IPS-18c (cell line): ENCODE data around the gene CCNB1IP1.
"Not testable (repeated sequence)": the region's sequence is repeated elsewhere in the genome, so short reads cannot be mapped to it uniquely, and the experiment has no call there.

Experiments
- H3K4me3 ChIP-seq: 2 replicates; pipeline ENCODE4 v1.7.0; 2013; ENCODE audit warnings: low read depth, mild to moderate bottlenecking, low read length, moderate library complexity; ENCODE audit not compliant: insufficient read depth
- H3K9me3 ChIP-seq: one replicate; pipeline ENCODE4 v1.6.1; 2013; ENCODE audit warnings: mild to moderate bottlenecking, low read length, moderate library complexity; ENCODE audit not compliant: control insufficient read depth, insufficient read depth

CCNB1IP1 gene

DNA sequence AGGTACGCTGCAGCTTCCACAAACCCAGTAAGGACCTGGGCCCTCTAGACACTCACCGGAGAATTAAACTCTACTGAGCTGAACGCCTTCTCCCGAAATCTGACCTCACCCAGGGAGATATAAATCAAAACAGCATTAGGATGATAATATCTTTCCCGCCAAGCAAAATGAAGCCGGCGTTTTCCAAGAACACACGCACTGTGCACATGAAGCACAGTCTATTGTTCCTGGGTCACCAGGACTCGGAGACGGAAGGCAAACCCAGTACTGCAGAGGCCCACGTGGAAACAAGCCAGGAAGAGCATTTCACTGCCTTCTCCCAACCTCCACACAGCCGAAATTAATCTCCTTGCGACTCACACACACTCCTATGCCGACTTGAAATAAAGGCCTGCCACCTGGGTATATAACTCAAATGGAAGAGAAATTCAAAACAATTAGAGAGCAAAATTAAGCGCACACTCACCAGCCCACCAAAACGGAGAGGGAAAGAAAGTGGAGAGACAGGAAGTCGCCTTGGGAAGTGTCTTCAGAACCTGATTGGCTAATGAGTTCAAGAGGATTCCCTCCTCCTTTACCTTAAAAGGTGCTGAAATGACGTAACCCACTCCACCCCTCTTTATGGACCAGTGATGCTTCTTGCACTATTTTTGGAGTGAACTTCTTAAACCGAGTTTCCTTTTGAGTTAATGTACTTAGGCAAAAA lies at the start of gene CCNB1IP1:
CCNB1IP1 (minus strand) TSS at position 492 of the 706 bp plus-strand sequence. CDS start 16,756 bp downstream, outside the sequence.
- Histone ChIP-seq H3K4me3 (peak within 1 kb of the TSS; percentile 82), H3K9me3 (no peaks in the 10 kb centered on the region)

- Histone ChIP-seq H3K9me3 (no peaks in the 10 kb centered on the region), H3K4me3 (no peak overlapping the region)
These were observed 49.4 kb upstream of the CCNB1IP1 start for GRCh38 chr14:20382526-20382925.

DNA sequence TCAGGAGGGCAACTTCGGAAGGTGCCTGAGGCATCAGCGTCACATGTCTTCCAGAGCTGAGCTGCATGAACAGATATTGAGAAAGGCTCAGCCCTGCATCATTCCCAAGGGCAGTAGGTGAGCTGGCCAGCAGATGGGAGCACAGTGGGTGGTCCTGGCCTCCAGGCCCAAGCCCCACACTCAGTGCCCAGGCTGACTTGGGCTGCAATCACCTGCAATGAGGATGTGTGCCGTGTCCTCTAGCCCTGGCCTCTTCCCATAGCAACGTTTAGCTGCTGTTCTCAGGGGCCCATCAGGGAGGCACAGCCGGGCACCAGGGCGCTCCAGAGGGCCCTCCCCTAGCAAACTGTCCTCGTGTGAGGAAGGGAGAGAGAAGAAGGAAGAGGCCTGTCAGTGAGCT lies 48.3 kb upstream of the CCNB1IP1 start:
- Histone ChIP-seq H3K9me3 (no peaks in the 10 kb centered on the region), H3K4me3 (no peak overlapping the region)

DNA sequence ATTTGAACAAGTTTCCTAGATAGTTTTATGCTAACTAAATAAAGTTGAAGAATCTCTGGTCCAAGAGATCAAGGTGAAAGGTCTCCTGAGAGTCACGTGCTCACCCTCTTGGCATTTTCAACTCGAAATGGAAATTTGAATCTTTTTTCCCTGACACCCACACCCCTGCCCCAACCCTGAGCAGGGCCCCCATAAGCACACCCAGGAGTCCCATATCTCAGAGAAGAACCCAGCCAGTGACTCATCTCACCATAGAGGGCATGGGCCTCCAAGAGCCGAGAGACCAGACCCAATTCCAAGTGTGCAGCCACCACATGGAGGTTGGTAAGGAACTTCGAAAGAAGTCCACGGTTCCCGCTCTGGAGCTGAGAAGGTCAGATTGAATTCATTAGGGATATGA lies 47.6 kb upstream of the CCNB1IP1 start:
- H3K9me3 ChIP-seq, result no peaks in the 10 kb centered on the region
- no peak overlapping the region for H3K4me3 ChIP-seq

DNA sequence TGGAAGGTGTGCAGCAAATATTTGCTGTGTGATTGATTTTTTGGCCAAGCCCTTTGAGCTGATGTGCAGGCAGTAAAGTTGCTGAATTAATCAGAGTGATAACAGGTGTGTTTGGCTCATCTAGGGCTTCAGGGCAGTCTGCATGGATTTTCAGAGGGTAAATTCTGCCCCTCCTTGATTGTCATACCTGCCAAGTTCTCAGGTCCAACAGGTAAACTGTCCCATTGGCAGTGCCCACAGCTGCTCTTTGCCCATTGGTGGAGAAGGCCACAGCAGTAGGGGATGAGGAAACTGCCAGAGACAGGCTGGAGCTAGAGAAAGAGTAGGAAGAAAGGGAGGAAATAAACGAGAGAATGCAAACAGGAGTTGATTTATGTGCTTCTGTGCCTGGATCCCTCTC lies 46.7 kb upstream of the CCNB1IP1 start:
- no peak overlapping the region for H3K4me3 ChIP-seq
- no peaks in the 10 kb centered on the region for H3K9me3 ChIP-seq

GRCh38 chr14:20377171-20377570 lies 44.1 kb upstream of the CCNB1IP1 start:
- Histone ChIP-seq H3K4me3 (no peak overlapping the region), H3K9me3 (no peaks in the 10 kb centered on the region)

GRCh38 chr14:20376071-20376588 lies 43.1 kb upstream of the CCNB1IP1 start:
- Histone ChIP-seq H3K9me3 (no peaks in the 10 kb centered on the region), H3K4me3 (no peak overlapping the region)

DNA sequence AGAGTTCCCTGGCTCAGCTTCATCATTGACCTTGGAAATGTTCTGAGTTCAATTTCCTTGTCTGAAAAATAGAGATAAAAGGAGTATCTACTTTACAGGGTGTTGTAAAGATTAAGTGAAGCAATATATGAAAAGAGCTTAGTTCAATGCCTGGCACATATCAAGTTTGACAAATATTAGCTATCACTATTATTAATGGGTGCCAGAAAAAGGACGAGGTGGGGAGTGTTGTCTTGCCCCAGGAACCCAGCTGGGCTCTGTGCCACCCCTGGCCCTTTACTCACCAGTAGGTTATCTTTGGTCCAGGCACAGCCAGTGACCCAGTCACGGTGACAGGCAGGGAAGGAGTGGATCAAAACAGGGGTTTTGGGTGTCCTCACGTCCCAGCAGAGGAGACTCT lies 42.4 kb upstream of the CCNB1IP1 start:
- H3K4me3 ChIP-seq, result no peak overlapping the region
- H3K9me3 ChIP-seq, result no peaks in the 10 kb centered on the region

GRCh38 chr14:20372796-20373195 lies 39.7 kb upstream of the CCNB1IP1 start:
- H3K4me3 ChIP-seq, result no peak overlapping the region

GRCh38 chr14:20365928-20366327 lies 32.8 kb upstream of the CCNB1IP1 start:
- no peaks in the 10 kb centered on the region for H3K9me3 ChIP-seq
- no peak overlapping the region for H3K4me3 ChIP-seq

More at GRCh38 chr14:20372796-20373195, 39.7 kb upstream of the CCNB1IP1 start:
- H3K9me3 ChIP-seq, result no peaks in the 10 kb centered on the region

DNA sequence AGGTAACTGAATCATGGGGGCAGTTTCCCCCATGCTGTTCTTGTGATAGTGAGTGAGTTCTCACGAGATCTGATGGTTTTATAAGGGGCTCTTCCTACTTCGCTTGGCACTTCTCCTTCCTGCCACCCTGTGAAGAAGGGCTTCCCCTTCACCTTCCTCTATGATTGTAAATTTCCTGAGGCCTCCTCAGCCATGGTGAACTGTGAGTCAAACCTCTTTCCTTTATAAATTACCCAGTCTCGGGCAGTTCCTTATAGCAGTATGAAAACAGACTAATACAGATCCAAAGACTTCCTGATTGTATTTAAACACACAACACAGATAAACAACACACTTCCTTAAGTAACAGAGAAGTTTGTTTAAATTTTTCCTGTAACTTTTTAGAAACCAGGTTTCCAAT lies 25.4 kb upstream of the CCNB1IP1 start:
- H3K9me3 ChIP-seq, H3K4me3 ChIP-seq: not testable (repeated sequence)

DNA sequence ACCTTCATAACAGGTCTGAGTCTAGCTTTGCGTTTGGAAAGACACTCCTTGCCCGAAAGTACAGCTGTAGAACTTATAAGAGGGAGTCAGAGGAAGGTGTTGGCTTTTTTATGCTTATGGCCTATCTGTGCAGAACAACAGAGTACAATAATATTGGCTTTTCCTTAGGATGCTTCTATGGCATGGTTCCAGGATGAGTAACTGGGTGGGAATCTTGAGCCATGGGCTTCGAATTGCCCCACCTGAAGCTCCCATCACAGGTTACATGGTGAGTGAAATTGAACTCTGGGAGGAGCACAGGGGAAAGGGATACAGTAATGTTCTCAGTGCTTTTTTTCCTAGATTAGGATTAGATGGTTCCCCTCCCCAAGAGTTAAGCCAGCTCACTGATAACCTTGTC lies 23.3 kb upstream of the CCNB1IP1 start:
- Histone ChIP-seq H3K4me3 (no peak overlapping the region), H3K9me3 (no peaks in the 10 kb centered on the region)

GRCh38 chr14:20350860-20351259 lies 17.8 kb upstream of the CCNB1IP1 start:
- Histone ChIP-seq H3K4me3 (no peak overlapping the region), H3K9me3 (no peaks in the 10 kb centered on the region)

- H3K9me3 ChIP-seq, result no peaks in the 10 kb centered on the region
- H3K4me3 ChIP-seq, result no peak overlapping the region
These were observed 17.2 kb upstream of the CCNB1IP1 start for GRCh38 chr14:20350282-20350681.

GRCh38 chr14:20347747-20348146 lies 14.7 kb upstream of the CCNB1IP1 start:
- Histone ChIP-seq H3K9me3 (no peaks in the 10 kb centered on the region), H3K4me3 (no peak overlapping the region)

DNA sequence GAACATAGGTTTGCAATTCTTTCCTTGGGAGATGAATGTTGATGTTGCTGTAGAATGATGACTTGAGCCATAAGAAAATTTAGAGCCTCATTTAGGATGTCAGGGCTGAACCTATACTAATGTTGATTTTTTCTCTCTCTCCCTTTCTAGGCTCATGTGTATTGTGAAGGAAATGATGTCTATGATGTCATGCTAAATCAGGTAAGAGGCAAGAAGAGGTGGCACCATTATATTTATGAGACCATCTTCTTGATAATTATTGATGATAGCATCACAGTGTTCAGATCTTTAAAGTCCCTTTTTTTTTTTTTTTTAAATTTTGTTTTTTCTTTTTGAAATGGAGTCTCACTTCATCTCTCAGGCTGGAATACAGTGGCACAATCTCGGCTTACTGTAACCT lies 13.6 kb upstream of the CCNB1IP1 start:
- Histone ChIP-seq H3K4me3 (no peak overlapping the region), H3K9me3 (no peaks in the 10 kb centered on the region)

GRCh38 chr14:20345366-20345765 lies 12.3 kb upstream of the CCNB1IP1 start:
- Histone ChIP-seq H3K9me3 (no peaks in the 10 kb centered on the region), H3K4me3 (no peak overlapping the region)

- H3K4me3 ChIP-seq, result peak overlapping the region; percentile 77
- H3K9me3 ChIP-seq, result no peaks in the 10 kb centered on the region
These were observed 10.8 kb upstream of the CCNB1IP1 start for GRCh38 chr14:20343862-20344220.
